Osteocyte (in vitro differentiated cells): ENCODE measurements around the gene GRID1. TPM values are rescaled to one million over a fixed set of nuclear protein-coding genes. Genes with fewer than 3 reads are reported as not detected.

Experiments
- DNase-seq: peaks from one replicate; pipeline ENCODE4 v3.0.0; 2021; ENCODE audit warnings: mixed read lengths; ENCODE audit not compliant: unreplicated experiment; ENCODE audit errors: extremely low spot score
- H3K27ac Mint-ChIP-seq: one replicate; pipeline ENCODE4 v1.8.0; 2021; ENCODE audit warnings: mild to moderate bottlenecking, mixed read lengths; ENCODE audit not compliant: unreplicated experiment
- H3K27me3 Mint-ChIP-seq: one replicate; pipeline ENCODE4 v1.8.0; 2021; ENCODE audit warnings: mixed read lengths; ENCODE audit not compliant: unreplicated experiment
- H3K36me3 Mint-ChIP-seq: one replicate; pipeline ENCODE4 v1.8.0; 2021; ENCODE audit warnings: mixed read lengths; ENCODE audit not compliant: unreplicated experiment
- H3K4me1 Mint-ChIP-seq: one replicate; pipeline ENCODE4 v1.8.0; 2021; ENCODE audit warnings: mixed read lengths; ENCODE audit not compliant: unreplicated experiment
- H3K4me3 Mint-ChIP-seq: one replicate; pipeline ENCODE4 v1.8.0; 2021; ENCODE audit warnings: mild to moderate bottlenecking, moderate library complexity, mixed read lengths; ENCODE audit not compliant: unreplicated experiment
- H3K9me3 Mint-ChIP-seq: one replicate; pipeline ENCODE4 v1.8.0; 2021; ENCODE audit warnings: mixed read lengths; ENCODE audit not compliant: unreplicated experiment
- CTCF ChIP-seq: fragments of 200-600 bp; sonication (generic); IDR thresholded peaks from 2 replicates; pipeline ENCODE4 v1.5.0; 2021; ENCODE audit warnings: antibody characterized with exemption, mild to moderate bottlenecking, moderate library complexity
- total RNA-seq: library from RNA; stranded (reverse); gene quantifications from 2 replicates; pipeline ENCODE4 v1.2.1, GENCODE V29; 2021

Gene GRID1
- total RNA-seq, 1 donor from 2014 or later = 0.11 TPM

GRCh38 chr10:86357676-86358075, 8.9 kb downstream of the GRID1 start:
- Mint-ChIP-seq H3K27ac (no peak overlapping the region), H3K36me3 (no peaks in the 10 kb centered on the region), H3K27me3 (peaks cover 30% of the 10 kb centered on the region), H3K9me3 (no peaks in the 10 kb centered on the region), H3K4me1 (no peaks in the 10 kb centered on the region), H3K4me3 (no peak overlapping the region)
- no peak for DNase-seq
- TF ChIP-seq CTCF = no peak

GRCh38 chr10:86357041-86357440, 9.6 kb downstream of the GRID1 start:
- Mint-ChIP-seq H3K9me3 (no peaks in the 10 kb centered on the region), H3K4me1 (no peaks in the 10 kb centered on the region), H3K27me3 (peaks cover 25% of the 10 kb centered on the region), H3K36me3 (no peaks in the 10 kb centered on the region), H3K4me3 (no peak overlapping the region), H3K27ac (no peak overlapping the region)
- no peak for TF ChIP-seq CTCF
- DNase-seq = no peak

- H3K4me1 Mint-ChIP-seq = no peaks in the 10 kb centered on the region
- peaks cover 23% of the 10 kb centered on the region for H3K27me3 Mint-ChIP-seq
- no peaks in the 10 kb centered on the region for H3K36me3 Mint-ChIP-seq
- no peak for TF ChIP-seq CTCF
- no peaks in the 10 kb centered on the region for H3K9me3 Mint-ChIP-seq
- no peak overlapping the region for H3K27ac Mint-ChIP-seq
- H3K4me3 Mint-ChIP-seq = no peak overlapping the region
- DNase-seq = no peak
Observed at GRCh38 chr10:86356296-86356695, 10.3 kb downstream of the GRID1 start.

- no peak overlapping the region for H3K27ac Mint-ChIP-seq
- no peaks in the 10 kb centered on the region for H3K36me3 Mint-ChIP-seq
- TF ChIP-seq CTCF = no peak
- H3K4me1 Mint-ChIP-seq = no peaks in the 10 kb centered on the region
- no peak overlapping the region for H3K4me3 Mint-ChIP-seq
- H3K9me3 Mint-ChIP-seq = no peaks in the 10 kb centered on the region
- no peak for DNase-seq
- peaks cover 22% of the 10 kb centered on the region for H3K27me3 Mint-ChIP-seq
Observed at GRCh38 chr10:86355571-86356038, 11.0 kb downstream of the GRID1 start.

- peaks cover 23% of the 10 kb centered on the region for H3K27me3 Mint-ChIP-seq
- H3K36me3 Mint-ChIP-seq = no peaks in the 10 kb centered on the region
- H3K27ac Mint-ChIP-seq = no peak overlapping the region
- DNase-seq = no peak
- TF ChIP-seq CTCF = no peak
- H3K9me3 Mint-ChIP-seq = no peaks in the 10 kb centered on the region
- H3K4me1 Mint-ChIP-seq = no peaks in the 10 kb centered on the region
- H3K4me3 Mint-ChIP-seq = no peak overlapping the region
Observed at GRCh38 chr10:86354761-86355540, 11.6 kb downstream of the GRID1 start.
